GM19328 (cell line): ENCODE data around the gene ADAP1.

Experiments
- ATAC-seq: cut with Tn5 transposase; IDR thresholded peaks from one replicate; pipeline ENCODE4 v1.9.1; 2021; ENCODE audit warnings: mild to moderate bottlenecking, moderate library complexity; ENCODE audit not compliant: unreplicated experiment

The ADAP1 gene

DNA sequence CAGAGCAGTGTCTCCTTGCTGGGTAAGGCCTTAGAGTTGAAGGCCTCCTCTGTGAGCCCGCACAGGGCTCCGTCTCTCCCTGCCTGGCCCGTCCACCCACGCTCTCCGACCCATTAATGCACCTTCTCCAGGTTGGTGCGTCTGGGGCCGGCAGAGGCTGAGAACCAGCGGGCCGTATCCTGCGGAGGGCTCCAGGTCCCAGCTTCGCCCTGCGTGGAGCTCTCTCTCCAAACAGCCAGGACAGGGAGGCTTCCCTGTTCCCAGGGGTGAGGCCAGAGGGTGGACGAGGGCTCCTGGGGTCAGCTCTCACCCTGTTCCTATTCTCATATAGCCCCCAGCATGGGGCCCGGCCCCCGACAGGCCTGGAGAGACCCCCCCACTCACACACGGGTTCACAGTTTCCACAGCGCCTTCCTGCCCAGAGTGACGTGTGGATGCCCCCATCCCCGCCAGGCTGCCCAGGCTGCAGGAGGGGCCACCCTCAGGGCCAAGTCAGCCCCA, 43.5 kb downstream of the ADAP1 start:
- no peak for ATAC-seq

DNA sequence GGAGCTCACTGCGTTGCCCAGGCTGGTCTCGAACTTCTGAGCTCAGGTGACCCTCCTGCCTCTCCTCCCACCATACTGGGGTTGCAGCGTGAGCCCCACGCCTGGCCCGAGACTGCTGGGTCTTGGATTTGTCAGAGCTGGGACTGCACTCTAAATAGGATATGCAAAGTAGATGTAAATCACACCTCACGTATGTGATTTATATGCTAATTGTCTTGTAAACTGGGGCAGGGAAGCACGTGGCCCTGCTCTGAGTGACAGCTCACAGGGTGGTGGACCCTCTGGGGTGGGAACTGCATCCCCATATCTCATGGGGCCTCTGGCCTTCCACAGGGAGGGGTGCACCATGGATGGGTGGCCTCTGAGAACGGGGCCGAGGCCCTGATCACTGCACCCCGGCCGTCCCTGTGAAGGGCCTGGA, 44.0 kb downstream of the ADAP1 start:
- no peak for ATAC-seq

DNA sequence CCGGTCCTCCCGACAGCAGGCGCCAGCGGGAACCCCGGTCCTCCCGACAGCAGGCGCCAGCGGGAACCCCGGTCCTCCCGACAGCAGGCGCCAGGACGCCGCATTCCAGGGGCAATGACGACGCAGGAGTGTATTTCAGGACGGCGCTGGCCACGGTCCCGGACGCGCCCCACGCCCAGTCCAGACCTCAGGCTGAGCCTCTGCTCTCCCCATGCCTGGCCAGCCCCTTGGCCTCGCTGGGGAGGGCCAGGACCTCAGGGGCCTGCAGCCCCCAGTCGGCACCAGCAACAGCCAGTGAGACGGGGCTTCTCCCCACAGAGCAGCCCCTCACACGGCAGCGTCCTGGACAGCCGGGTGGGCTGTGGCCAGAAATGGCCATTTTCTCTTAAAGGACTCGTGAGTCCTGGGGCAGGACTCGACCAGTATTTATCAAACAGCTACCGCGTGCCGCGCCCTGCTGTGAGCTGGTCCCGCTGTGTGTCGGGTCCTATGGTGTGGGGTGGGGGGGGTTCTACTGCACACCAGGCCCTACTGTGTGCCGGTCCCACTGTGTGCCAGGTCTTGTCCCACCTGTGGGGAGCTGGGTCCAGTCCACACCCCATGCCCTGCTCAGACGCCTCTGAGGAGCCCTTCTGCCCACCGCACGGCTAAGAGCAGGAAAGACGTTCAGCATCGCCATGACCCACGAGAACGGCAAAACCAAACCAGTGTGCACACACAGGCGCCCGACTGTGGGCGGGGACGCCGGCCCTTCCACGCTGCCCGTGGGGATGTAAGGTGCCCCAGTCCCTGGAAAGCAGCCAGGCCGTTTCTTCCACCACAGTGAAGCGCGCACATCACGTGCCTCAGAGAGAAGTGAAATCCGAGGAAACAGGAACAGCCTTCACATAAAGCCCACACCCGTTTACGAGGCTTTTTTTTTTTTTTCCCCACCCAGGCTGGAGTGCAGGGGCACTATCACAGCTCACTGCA, 44.8 kb downstream of the ADAP1 start:
- no peak for ATAC-seq

DNA sequence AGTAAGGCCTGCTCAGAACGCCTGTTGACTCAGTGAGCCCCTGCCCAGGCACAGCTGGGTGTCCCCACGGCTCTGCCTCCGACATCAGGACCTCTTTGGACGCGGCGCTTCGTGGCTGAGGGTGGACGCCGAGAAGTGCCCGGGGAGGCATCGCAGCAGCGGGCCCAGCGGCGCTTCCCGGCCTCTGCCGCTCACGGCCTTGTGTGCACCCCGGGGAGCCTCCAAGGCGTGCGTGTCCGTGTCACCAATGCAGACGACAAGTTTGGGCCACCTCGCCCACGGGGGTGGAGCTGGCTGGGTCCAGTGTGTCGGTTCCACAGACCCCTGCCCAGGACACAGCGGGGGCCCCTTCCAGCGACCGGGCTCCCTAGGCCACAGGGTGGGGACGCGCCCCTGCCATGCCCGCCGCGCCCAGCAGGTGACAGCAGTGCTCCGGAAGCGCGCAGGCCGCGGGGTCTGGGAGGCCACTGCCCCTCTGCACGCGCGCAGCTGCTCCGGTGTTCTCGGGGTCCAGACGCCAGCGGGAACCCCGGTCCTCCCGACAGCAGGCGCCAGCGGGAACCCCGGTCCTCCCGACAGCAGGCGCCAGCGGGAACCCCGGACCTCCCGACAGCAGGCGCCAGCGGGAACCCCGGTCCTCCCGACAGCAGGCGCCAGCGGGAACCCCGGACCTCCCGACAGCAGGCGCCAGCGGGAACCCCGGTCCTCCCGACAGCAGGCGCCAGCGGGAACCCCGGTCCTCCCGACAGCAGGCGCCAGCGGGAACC, 45.7 kb downstream of the ADAP1 start:
- peak; percentile 72 for ATAC-seq

DNA sequence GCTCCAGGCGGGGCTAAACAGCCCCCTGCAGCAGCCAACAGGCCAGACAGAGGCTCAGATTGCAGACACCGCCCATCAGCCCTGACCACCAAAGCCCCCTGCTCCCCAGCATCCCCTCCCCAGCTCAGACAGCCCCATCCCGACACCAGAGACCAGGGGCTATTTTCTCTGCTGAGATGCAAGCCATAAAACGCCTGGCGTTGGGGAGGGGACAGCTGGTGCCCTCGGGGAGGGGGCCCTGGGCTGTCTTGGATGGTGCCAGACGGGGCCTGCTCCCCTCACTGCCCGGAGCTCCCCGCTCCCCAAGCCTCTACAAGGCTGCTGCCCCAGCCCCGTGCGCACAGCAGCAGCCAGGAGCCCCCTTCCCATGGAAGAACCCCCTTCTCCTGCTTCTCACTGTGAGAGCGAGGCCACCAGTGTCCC, 46.3 kb downstream of the ADAP1 start:
- ATAC-seq, result no peak

DNA sequence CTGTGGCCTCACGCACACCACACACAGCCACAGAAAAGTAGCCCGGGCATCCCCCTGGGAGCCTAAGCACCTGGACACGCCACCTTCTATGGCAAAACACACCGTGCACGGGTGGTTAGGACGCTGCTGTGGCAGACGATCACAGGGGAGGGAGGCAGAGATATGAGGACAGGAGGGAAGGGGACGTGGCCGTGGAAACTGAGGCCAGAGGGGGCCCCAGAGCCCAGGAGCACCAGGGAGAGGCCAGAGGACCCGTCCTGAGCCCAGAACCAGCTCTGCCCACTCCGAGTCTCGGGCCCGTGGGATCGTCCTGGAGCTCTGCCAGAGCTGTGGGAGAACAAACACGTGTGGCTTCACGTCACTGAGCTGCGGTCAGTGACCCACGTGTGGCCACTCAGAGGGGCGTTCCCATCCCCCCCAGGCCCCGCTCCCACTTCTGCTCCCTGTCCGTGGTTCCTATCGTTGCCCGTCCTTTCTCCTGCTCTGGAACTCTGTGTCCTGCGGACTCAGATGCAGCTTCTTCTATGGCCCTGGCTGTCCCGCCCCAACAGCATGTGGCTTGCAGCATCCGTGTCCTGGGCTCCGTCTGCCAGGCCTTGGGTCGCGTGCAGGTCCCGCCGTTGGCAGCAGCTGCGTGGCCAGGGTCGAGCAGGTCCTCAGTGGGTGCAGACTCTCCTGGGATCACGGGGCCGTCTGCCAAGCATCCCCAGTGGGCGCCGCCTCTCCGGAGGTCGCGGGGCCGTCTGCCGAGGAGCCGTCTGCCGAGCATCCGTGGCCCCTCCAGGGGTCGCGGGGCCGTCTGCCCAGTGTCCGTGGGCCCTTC, 47.1 kb downstream of the ADAP1 start:
- ATAC-seq, result no peak

DNA sequence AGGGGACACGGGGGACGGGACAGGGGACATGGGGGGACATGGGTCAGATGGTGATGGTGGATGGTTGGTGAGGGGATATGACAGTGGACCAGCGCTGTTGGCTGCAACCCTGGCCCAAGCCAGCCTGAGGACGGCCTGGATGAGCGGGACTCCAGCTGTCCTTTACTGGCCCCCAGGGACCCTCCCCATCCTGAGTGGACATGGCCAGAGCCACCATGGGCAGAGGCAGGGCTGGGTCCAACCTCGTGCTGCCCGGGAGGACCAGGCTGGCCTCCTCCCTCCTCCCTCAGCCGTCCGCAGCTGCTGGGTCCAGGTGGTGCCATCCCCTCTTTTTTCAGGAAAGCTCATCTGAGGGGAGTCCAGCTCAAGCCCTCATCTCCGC, 47.7 kb downstream of the ADAP1 start:
- ATAC-seq, result no peak

DNA sequence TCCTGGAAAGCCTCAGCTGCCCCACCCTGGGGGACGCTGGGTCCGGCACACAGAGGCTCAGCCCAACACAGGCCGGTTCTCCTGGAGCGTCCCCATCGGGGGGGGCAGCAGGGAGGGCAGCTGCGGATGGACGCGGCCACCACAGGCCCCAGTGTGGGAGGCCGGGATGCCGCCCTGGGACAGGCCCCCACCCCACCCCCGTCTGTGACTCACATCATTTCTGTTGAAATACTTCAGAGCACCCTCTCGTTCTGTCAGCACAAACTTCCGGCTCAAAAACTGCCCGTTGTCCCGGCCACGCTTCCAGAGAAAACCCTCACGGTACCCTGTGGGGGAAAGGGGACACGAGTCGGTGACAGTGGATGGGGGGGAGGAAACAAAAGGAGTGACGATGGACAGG, 49.6 kb downstream of the ADAP1 start:
- ATAC-seq, result no peak

DNA sequence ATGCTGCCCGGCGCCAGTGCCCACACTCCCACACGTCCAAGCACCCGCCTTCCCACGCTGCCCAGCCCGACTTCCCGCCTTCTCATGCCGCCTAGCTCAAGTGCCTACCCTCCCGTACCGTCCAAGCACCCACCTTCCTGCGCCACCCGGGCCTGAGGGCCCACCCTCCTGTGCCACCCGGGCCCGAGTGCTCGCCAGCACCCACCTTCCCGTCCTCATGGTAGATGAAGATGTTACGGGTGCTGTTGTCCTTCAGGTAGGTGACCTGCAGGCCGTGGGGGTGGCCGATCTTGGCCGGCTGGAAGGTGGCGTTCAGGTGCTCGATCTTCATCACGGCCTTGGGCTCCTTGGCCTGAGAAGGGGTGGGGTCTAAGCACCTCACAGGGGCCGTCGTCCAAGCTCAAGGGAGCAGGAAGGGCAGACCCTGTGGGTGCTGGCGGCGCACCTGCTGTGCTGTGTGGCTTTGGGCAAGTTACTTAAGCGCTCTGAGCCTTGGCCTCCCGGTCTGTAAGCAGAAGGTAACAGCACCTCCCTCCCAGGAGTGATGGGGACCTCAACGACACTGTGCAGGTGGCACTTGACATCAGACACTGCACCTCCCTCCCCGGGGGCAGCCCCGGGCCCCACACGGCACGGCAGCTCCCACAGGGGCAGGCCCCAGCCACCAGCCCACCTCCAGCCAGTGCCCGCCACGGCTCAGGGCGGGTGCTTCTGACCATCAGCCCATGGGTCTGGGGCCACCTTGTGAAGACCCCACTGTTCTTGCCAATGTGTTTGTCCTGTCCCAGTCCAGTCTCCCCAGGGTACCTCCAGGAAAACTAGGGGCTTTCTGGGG, 50.3 kb downstream of the ADAP1 start:
- no peak for ATAC-seq

DNA sequence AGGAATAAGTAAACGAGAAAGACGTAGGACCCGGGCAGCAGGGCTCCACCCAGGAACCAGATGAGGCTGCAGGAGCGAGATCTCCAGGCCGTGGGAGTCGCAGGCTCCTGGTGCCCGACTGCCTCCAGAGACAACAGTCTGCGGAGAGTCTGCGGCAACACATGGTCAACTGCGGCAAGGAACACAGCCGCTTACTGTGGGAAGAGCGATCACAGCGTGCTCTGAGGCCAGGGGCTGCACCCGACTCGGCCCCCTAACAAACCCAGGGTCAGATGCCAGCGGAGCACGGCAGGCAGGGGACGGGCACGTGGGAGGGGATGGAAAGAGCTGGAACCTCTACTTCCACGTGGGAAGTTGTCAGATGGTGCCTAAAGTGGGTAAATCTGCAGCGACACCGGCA, 51.5 kb downstream of the ADAP1 start:
- no peak for ATAC-seq

DNA sequence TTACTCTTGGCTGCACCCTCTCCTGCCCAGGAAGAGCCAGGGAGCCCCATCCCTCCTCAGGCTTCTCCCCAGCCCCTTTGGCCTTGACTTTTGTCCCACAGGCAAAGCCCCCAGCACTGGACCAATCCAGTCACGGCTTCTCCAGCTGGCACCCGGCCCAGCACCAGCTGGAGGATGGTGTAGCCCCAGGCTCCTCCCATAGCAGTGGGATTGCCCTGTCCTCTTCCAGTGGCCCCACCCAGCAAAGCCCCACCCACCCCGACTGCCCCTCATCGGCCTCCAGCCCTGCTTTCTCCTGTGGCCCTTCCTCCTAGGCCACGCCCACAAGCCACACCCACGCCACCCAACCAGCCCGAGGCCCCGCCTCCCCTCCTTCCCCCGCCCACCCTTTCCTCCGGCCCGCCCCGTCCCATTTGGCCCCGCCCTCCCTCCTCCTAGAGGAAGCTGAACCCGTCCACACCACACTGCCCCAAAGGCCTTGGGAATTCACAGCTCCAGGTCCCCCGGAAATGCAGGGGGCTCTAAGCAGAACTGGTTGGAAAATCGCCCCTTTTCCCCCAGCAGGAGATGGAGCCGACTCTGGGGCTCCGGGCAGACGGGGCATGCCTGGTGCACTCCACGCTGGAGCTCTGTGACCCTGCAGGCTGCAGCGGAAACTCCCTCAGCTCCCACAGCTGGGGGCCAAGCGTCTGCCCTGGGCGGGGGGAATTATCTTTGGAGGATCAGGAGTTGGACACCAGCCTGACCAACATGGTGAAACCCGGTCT, 52.9 kb downstream of the ADAP1 start:
- no peak for ATAC-seq

DNA sequence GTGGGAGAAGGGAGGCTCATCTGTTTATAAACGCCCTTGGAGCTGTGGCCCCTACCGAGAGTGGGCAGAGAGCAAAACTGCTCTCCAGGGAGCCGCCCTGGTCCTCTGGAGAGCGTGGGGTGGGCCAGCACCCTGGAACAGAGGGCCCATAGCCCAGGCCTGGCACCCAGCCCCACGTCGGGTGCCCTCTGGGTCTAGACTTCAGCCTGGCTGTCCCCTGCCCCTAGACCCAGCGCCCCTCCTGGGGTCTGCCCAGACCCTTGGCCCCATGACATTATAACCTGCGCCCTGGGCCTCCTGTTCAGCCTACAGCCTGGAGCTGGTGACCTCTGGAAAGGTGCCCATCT, 53.5 kb downstream of the ADAP1 start:
- ATAC-seq, result no peak

DNA sequence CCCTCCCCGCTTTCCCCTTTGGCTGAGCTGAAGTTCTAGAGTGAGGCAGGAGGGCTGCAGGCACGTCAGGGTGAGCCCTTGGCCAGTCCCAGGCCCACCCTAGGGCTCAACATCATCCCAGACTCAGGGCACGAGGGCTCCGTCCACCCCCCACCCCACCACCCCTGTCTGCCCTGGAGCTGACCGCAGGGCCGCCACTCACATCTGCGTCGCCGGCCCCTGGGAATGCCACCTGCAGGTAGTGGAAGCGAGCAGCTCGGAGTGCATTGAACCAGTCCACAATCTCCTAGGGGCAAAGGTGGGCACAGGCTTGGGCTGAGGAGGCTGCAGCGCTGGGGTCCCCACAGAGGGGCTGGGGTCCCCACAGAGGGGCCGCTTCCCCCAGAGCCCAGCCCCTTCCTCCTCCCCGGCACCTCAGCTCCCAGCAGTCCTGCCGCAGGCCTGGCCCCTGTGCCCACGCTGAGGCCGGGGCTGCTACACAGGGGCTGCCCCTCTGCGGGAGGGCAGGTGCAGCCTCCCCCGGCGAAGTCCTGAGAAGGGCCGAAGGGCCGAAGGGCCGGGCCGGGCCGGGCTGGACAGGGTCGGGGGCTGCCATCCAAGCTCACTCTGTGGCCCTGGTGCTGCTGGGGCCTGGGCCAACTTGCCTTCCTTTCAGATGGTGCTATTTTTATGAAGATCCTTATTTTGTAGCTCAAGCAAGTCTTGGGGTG, 54.0 kb downstream of the ADAP1 start:
- ATAC-seq, result no peak

DNA sequence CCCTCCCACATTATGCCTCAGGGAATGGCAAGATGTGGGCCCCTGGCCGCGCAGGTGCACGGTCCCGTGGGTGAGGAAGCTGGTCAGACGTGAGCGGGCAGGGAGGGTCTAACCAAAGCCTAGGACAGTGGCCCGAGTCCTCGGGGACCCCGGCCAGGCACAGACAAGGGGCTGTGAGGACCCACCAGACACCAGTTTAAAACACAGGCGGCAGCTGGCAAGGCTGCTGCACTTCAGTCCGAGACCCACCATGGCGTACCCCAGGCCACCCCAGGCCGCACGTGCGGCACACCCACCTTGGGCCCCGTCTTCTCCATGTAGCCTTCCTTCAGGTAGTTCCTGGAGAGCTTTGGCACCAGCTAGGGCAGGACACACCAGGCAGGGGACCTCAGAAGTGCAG, 54.7 kb downstream of the ADAP1 start:
- ATAC-seq, result no peak

DNA sequence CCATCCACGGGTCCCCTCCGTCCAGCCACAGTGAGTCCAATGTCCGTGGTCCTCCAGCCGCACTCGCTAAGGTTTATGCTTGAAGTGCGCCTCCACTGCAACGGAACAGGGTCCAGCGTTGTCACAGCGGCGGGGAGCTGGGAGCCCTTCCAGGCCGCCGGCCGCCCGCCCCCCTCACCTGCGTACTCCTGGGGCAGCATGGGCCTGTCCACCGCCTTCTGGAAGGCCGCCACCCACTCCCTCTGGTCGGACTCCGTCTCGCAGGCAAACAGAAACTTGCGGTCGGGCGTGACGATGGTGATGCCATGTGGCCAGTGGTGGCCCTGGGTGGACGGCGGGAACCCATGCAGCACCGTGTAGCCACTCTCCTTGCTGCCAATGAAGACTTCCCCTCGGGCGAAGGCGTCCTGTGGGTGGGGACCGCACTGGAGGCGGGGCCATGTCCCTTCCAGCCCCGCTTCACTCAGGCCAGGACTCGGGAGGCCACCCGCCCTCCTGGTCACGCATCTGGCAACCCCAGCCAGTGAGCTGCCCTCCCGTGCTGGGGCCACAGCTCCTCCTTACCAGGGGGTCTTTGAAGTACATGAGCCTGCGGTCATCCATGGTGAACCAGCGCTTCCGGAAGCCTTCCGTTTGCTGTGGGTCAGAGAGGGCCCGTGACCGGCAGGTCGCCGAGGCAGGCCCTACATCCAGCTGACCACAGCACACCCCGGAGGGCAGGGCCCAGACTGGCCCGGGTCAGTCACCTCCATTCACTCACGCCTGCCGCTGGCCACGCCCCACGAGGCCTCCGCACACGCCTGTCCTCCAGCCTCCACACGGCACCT, 55.4 kb downstream of the ADAP1 start:
- no peak for ATAC-seq

DNA sequence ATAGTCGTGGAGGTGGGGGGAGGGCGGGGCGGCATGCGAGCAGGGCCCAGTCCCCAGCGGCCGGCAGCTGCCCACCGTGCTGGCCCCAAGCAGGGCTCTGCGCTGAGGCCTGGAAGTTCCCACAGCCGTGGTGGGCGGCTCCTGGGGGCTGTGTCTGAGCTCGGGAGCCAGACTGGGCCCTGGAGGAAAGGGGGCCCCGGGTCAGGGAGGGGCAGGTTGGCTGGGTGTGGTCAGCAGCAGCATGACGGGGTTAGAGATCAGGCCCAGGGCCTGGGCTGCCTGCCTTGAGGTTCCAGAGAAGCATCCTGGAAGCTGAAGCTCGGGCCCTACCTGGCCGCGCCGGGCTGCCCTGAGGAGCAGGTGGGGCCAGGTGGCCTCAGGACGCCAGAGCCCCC, 56.0 kb downstream of the ADAP1 start:
- no peak for ATAC-seq

DNA sequence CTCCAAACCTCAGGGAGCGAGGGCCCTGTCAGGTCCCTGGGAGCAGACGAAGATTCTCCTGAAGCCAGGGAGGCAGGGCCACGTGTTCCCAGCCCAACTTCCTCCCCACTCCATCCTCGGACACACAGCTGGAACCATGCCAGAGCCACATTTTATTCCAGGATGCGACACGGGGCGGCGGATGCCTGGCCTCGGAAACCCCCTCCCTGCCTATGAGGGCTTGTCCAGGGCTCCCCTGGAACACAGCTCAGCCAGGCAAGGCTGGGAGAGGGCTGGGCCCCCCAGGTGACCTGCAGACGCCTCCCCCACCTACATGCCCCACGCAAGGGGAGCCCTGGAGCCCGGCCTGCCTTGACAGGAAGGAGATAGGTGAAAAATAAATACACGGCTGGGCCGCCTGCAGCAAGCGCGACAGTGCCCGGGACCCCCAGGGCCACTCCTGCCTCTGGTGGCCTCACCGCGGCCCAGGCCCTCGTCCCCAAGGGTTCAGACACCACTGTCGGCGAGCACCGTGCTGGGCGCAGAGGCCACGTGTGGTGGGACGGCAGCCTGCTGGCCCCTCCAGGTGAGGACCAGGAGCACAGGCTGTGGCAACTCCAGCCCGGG, 56.6 kb downstream of the ADAP1 start:
- no peak for ATAC-seq

DNA sequence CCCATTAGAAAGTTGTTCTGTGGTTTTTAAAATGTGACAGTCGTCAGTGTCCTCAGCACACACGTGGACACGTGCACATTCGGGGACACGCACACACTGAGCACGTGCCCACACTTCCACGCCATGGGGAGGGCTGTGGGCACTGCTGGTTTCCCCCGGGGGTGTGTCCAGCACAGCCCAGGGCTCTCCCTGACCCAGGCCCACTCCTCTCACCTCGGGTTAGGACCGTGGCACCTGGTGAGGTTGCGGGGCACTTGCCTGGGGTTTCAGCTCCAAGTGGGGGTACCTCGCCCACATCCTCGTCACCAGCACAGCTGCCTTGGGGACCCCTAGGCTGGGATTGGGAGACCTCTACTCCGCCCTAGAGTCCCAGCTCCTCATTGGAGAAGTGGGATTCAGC, 57.4 kb downstream of the ADAP1 start:
- ATAC-seq, result no peak
